Neutrophil (primary cell): ENCODE data around the gene MDM4.
"Not testable (repeated sequence)": the region's sequence is repeated elsewhere in the genome, so short reads cannot be mapped to it uniquely, and the experiment has no call there.

Source experiments
- H3K27ac ChIP-seq: fragments of 200-600 bp; sonication (generic); 2 replicates; pipeline ENCODE4 v1.5.1; 2016; ENCODE audit warnings: mild to moderate bottlenecking, moderate library complexity
- H3K27me3 ChIP-seq: fragments of 200-600 bp; sonication (generic); 2 replicates; pipeline ENCODE4 v1.6.0; 2016; ENCODE audit warnings: mild to moderate bottlenecking
- H3K36me3 ChIP-seq: fragments of 200-600 bp; sonication (generic); 2 replicates; pipeline ENCODE4 v1.5.1; 2017
- H3K4me1 ChIP-seq, 2 experiments: fragments of 200-600 bp in 1 of 2; sonication (generic) in 1 of 2; 1 replicate in 1 of 2; 2 replicates in 1 of 2; pipeline versions ENCODE4 v1.5.1 to v1.6.1; 2013 to 2016; ENCODE audit warnings: low read depth in 1 of 2, low read length in 1 of 2, mild to moderate bottlenecking in 1 of 2, moderate library complexity in 1 of 2; ENCODE audit not compliant: control insufficient read depth in 1 of 2, insufficient read depth in 1 of 2
- H3K4me3 ChIP-seq, 2 experiments: fragments of 200-600 bp in 1 of 2; sonication (generic) in 1 of 2; 1 replicate in 1 of 2; 2 replicates in 1 of 2; pipeline ENCODE4 v1.5.1; 2013 to 2016; ENCODE audit warnings: low read depth in 1 of 2, low read length in 1 of 2, mild to moderate bottlenecking in 1 of 2, moderate library complexity in 1 of 2
- H3K9me3 ChIP-seq: fragments of 200-600 bp; sonication (generic); 2 replicates; pipeline ENCODE4 v1.5.1; 2016
- CTCF ChIP-seq: fragments of 200-600 bp; sonication (generic); IDR thresholded peaks from 2 replicates; pipeline ENCODE4 v1.5.1; 2016; ENCODE audit warnings: antibody characterized with exemption

The MDM4 gene

DNA sequence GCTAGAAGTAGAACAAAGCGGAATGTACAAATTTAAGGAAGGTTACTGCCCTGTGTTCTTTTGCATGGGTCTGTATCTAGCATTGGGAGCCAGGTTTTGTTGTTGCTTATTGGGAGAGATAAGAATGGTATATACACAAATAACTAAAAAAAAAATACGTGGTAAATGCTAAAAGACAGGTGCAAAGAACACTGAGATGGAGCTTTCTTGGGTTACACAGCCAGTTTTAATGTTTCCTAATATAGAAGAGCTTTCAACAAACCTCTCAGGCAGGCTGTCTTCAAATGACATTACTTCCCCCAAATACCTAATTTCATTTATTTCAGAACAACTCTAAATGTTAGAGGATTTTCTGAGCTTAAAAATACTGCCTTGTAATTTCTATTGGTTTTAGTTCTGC, 1.4 kb upstream of the MDM4 start:
- Histone ChIP-seq H3K4me3 (peak overlapping the region in 1 of 2 experiments; percentile 74), H3K9me3 (no peaks in the 10 kb centered on the region), H3K27ac (peak overlapping the region; percentile 99), H3K27me3 (no peaks in the 10 kb centered on the region), H3K4me1 (peaks cover 80 to 82% of the 10 kb centered on the region in 2 experiments), H3K36me3 (peaks cover 5% of the 10 kb centered on the region)
- TF ChIP-seq CTCF: no peak

DNA sequence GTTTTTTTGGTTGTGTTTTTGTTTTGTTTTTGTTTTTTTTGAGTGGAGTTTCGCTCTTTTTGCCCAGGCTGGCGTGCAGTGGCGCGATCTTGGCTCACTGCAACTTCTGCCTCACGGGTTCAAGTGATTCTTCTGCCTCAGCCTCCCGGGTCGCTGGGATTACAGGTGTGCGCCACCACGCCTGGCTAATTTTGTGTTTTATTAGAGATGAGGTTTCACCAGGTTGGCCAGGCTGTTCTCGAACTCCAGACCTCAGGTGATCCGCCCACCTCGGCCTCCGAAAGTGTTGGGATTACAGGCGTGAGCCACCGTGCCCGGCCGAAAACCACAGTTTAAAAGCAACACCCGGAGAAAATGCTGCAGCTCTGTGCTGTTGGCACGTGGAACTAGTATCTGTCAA, 1.2 kb downstream of the MDM4 start:
- peaks cover 93% of the 10 kb centered on the region in 2 experiments for H3K4me1 ChIP-seq
- peak overlapping the region; percentile 99 for H3K27ac ChIP-seq
- not testable (repeated sequence) for H3K36me3 ChIP-seq, H3K9me3 ChIP-seq, H3K27me3 ChIP-seq
- peak overlapping the region; percentile 57 to 74 for H3K4me3 ChIP-seq

GRCh38 chr1:204520834-204521709, 4.9 kb downstream of the MDM4 start:
- peaks cover 69 to 73% of the 10 kb centered on the region in 2 experiments for H3K4me1 ChIP-seq
- H3K4me3 ChIP-seq: no peak overlapping the region
- H3K36me3 ChIP-seq: peaks cover 12% of the 10 kb centered on the region
- H3K27ac ChIP-seq: peak overlapping the region; percentile 85
- H3K9me3 ChIP-seq: no peaks in the 10 kb centered on the region
- H3K27me3 ChIP-seq: no peaks in the 10 kb centered on the region
- no peak for TF ChIP-seq CTCF

- peaks cover 22% of the 10 kb centered on the region for H3K36me3 ChIP-seq
- peak overlapping the region; percentile 85 for H3K27ac ChIP-seq
Measured at GRCh38 chr1:204521941-204522521, 5.8 kb downstream of the MDM4 start.

DNA sequence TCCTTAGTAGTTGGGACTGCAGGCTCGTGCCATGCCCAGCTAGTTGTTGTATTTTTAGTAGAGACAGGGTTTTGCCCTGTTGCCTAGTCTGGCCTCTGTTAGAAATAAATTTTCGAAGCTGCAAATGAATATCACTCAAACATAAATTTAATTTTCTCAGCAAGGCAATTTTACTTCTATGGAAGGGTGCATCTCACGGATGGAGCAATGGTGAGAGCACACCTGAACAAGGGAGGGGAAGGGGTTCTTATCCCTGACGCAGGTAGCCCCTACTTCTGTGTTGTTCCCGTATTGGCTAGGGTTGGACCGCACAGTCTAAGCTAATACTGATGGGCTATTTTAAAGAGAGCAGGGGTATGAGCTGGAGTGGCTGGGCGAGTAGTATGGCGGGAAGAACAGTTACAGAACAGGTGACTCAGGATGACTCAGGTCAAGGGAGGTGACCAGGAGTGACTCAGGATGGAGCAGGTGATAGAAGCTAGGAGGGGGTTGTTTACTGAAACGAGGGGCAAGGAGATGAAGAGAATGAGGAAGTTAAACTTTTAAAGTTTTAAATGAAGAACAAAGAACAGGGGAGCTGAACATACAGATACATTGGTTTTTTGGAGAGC, 7.5 kb downstream of the MDM4 start:
- no peak for TF ChIP-seq CTCF
- no peaks in the 10 kb centered on the region for H3K9me3 ChIP-seq
- peaks cover 49 to 52% of the 10 kb centered on the region in 2 experiments for H3K4me1 ChIP-seq
- H3K36me3 ChIP-seq: peaks cover 36% of the 10 kb centered on the region
- peak overlapping the region; percentile 87 for H3K27ac ChIP-seq
- no peaks in the 10 kb centered on the region for H3K27me3 ChIP-seq
- H3K4me3 ChIP-seq: peak overlapping the region in 1 of 2 experiments; percentile 18

More at GRCh38 chr1:204521941-204522521, 5.8 kb downstream of the MDM4 start:
- peaks cover 65 to 69% of the 10 kb centered on the region in 2 experiments for H3K4me1 ChIP-seq
- not testable (repeated sequence) for H3K9me3 ChIP-seq, H3K27me3 ChIP-seq, H3K4me3 ChIP-seq

- no peak for TF ChIP-seq CTCF
- H3K36me3 ChIP-seq: peaks cover 44% of the 10 kb centered on the region
- no peaks in the 10 kb centered on the region for H3K27me3 ChIP-seq
- H3K27ac ChIP-seq: peak overlapping the region; percentile 87
- H3K4me1 ChIP-seq: peaks cover 36 to 40% of the 10 kb centered on the region in 2 experiments
- H3K9me3 ChIP-seq: no peaks in the 10 kb centered on the region
- no peak overlapping the region for H3K4me3 ChIP-seq
Measured at GRCh38 chr1:204524986-204525385, 8.8 kb downstream of the MDM4 start.
